COR-L47 (cell line): ENCODE measurements around the gene CDCA4.
"Not testable (repeated sequence)": the region's sequence is repeated elsewhere in the genome, so short reads cannot be mapped to it uniquely, and the experiment has no call there.

ENCODE experiments used
- DNase-seq: peaks from one replicate; lab custom pipeline; 2025; lab: John Stamatoyannopoulos, UW

CDCA4 gene

DNA sequence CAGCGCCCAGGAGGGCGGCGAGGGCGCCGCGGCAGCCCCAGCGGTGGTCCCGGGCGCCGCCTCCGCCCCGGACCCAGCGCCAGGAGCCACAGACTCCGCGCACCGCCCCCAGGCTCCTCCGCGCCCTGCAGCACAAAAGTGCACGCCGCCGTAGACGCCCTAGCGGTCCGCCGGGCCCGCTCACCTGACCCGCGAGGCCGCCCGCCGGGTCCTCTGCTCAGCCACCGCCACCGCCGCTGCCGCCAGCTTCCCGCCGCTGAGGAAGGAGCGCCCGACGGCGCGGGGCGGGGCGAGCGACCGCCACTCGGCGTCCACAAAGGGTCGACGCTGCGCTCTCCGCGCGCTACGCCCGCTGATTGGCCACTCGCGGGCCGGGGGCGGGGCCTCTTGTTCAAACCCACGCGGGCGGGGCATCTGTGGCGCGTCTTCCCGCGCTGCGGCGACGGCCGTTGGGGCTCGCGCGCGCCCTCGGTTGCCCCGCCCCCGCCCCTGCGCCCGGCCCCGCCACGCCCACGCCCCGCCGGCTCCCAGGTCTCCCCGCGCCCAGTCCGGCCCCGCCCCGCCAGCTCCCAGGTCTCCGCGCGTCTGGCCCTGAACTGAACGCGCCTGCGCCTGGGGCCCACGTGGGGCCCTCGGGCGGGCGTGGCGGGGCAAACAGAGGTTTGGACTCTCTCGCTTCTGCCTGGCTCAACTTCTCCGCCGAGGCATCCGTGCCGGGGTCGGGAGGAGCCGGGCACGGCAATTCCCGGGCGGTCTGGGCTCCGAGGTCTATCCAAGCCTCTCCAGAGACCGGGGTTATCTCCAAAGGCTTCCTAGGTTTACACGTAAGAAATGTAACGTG is at the start of gene CDCA4:
TSS of gene CDCA4 (minus strand) at position 269 of the 841 bp plus-strand sequence. CDS start 9,154 bp downstream, outside the sequence.
- DNase-seq, result peak; percentile 99

DNA sequence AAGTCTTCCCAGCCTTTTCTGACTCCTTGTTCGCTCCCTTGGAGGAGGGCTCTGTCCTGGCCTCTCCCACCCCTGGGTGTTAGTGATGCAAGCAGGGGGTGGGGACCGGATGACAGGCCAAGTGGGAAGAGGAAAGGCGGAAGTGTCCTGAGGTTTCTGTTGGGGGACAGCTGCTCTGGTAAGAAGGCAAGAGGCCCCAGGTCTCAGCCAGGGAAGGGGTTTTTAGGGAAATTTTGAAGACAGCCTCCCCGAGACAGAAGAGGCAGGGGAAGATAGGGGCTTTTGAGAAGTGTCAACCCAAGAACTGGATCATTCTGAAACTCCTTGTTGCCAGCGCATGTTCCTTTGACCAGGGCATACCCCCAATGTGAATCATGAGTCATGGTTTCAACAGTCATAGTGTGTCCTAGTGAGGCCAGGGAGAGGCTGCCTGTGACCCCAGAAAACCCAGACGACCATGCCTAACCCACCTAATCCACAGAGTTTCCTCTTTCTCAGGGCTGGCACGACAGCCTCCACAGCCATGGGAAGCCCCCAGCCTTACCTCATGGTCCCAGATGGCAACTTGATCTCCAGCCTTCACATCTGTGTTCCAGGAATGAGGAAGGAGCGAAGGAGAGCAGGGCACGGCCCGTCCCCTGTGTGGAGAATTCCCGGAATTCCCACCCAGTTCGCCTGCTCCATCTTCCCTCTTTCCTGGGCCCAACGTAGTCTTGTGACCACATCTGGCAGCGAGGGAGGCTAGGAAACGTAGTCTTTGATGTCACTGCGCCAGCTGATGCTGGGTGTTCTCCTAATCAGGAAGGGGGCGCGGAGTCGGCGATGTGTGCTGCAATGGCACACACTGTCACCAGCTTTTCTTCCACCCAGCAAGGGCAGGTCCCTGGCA is 49.2 kb upstream of the CDCA4 start:
- no peak for DNase-seq

DNA sequence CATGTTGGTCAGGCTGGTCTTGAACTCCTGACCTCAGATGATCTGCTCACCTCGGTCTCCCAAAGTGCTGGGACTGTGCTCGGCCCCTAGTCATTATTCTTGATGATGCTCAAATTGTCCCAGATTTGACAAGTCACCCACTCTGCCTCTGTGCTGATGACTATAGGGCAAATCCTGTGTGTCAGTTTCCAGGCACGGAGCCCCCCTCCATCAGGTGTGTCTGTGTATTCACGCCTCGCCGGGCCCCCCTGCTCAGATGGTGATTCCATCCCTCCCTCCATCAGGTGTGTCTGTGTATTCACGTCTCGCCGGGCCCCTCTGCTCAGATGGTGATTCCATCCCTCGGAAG is 48.6 kb upstream of the CDCA4 start:
- DNase-seq, result no peak

DNA sequence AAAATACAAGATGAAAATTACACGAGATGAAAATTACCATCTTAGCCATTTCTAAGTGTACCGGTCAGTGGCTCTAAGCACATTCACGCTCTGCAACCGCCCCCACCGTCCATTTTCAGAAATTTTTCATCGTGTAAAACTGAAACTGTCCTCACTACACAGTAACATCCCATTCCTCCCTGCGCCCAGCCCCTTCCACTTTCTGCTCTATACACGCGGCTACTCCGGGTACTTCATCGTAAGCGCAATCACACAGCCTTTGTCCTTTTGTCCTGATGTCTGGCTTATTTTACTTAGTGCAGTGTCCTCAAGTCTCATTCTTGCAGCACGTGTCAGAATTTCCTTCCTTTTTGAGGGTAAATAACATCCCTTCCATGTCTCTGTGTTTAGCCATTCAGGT is 47.9 kb upstream of the CDCA4 start:
- DNase-seq, result no peak

DNA sequence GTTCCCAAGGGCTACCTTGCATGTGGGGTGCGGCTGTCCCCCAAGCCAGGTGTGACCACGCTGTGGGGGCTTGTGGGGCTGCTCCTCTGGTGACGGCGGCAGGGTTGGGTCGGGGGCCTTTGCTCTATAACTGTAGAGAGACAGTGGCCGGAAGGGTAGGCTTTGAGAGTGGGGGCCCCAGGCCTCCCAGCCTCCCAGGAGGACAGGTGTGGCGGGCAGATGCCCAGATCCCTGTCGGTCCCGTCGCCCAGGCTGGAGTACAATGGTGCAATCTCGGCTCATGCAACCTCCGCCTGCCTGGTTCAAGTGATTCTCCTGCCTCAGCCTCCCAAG is 47.1 kb upstream of the CDCA4 start:
- no peak for DNase-seq

- DNase-seq, result no peak
These were observed 46.5 kb upstream of the CDCA4 start for GRCh38 chr14:105067140-105067968.

GRCh38 chr14:105066240-105067071 is 45.6 kb upstream of the CDCA4 start:
- DNase-seq, result no peak

DNA sequence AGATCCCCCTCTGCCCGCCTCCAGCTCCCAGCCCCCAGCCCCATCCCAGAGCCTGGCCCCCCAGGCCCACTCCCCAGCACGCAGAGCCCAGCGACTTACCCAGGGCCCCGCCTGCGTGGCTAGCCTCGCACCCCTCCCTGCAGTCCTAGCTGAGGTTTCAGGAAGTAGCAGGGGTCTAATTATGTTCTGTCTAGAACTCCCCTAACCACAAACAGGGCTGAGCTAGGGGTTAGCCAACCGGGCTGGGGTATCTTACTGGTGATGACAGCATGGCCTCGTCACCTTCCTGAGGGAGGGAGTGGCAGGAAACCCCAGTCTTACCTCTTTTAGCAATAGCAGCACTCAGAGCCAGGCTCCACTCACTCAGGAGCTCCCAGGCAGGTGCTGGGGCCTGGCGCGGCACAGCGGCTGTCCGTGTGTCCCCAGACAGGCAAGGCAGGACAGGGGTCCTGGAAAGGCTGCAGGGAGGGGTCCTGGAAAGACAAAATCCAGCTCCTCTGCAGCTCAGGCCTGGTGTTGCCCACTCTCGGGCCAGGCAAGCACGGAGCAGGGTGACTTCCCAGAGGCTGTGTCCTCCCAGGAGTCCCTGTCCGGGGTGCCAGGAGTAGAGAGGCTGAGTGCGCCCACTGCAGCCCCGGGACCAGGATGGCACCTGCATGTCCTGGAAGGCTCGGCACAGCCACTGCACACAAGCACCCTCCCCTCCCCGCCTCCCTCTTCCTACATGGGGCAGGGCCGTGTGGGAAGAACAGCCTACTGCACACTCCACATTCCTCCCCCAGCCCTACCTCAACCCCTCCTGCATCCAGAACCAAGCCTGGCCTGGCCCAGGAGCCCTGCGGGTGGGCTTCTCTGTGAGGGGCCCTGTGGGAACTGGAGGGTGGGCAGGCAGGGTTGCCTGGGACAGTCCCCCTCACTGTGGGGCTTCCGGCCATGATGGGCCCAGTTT is 44.7 kb upstream of the CDCA4 start, which contains the start of gene GPR132:
TSS of gene GPR132 (minus strand) at position 151 of the 949 bp plus-strand sequence. CDS start 10,010 bp downstream, outside the sequence.
- DNase-seq, result no peak

- no peak for DNase-seq
These were observed 43.8 kb upstream of the CDCA4 start for GRCh38 chr14:105064721-105065143.

GRCh38 chr14:105064001-105064400 is 43.1 kb upstream of the CDCA4 start:
- no peak for DNase-seq

GRCh38 chr14:105063506-105063905 is 42.6 kb upstream of the CDCA4 start:
- not testable (repeated sequence) for DNase-seq

GRCh38 chr14:105063056-105063455 is 42.2 kb upstream of the CDCA4 start:
- no peak for DNase-seq

GRCh38 chr14:105062048-105062433 is 41.2 kb upstream of the CDCA4 start:
- DNase-seq, result no peak

DNA sequence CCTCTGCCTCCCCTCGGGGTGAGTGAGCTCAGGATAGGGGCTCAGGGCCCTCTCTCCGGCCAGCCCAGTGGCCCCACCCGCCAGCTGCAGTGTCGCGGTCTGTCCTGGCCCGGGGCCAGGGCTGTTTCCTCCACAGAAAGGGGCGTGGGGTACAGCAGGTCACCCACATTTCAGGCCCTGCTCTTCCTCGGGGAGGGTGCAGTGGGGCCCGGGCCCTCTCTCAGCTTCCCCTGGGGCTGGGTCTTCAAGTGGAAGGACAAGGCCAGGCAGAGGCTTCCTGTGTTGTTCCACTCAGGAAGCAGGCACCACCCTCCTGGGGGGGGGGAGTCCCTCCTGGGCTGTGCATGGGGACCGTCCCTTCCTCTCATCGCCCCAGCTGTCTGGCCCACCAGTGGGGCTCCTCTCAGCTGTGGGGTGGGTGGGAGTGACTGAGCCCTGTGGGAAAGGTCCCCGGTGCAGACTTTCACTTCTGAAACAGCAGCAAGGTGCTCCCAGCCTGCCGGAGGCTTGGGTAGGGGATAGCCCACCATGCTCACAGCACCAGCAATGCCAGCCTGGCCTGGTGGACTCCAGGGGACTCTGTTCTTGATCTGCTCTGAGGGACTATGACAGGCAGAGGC is 40.7 kb upstream of the CDCA4 start:
- DNase-seq, result no peak

DNA sequence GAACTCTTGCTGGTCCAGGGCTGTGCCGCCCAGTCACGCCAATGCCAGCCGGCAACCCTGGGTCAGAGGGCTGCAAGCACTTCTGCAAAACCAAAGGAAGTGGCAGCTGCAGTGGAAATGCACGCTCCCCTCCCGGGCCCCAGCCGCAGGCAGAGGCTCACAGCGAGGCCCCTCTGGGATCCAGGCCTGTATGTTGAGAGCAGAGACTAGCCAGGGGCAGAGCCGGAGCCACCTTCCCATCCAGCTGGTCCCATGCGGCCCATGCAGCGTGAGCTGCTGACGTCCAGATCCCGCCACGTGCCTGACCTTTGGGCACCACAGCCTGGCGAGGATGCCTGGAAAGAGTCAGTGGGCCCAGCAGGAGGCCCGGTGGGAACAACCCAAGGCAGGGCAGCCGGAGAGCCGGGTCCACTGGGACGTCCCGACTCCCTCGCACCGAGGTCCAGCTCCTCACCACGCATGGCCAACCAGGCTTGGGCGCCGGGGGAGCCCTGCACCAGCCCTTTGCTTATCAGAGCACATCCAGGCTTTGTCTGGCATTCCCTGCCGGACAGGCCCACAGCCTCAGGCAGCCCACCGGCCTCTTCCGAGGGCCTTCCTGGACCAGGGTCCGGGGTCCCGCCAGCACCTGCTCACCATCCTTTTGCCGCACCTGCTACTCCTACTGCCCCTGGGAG is 40.0 kb upstream of the CDCA4 start:
- no peak for DNase-seq

DNA sequence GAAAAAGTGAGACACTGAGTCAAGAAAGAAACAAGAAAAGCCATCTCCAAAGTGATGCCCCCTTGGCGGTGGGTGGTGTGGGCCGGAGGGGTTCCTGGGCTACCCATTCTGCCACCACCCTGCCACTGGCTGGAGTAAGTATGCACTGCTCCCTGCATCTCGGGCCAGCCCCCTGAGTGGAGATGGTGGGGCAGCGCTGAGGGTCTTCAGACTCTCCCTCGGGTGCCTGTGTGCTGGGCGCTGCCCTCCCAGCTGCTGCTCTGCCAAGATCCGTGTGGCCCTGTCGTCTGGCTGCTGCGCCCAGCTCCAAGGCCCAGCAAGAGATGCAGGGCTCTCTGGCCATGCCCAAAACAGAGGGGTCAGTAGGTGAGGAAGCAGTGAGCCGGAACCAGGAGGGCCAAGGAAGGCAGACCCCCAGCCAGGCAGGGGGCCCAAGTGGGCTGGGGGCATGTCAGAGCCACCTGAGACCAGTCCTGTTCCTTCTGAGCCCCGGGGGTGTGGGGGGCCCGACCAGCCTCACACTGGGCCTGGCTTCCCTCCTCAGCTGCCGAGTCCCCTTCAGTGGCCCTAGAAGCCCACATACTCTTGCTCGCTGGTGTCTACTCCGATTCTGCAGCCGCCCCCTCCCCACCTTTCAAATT is 39.2 kb upstream of the CDCA4 start:
- DNase-seq, result no peak

DNA sequence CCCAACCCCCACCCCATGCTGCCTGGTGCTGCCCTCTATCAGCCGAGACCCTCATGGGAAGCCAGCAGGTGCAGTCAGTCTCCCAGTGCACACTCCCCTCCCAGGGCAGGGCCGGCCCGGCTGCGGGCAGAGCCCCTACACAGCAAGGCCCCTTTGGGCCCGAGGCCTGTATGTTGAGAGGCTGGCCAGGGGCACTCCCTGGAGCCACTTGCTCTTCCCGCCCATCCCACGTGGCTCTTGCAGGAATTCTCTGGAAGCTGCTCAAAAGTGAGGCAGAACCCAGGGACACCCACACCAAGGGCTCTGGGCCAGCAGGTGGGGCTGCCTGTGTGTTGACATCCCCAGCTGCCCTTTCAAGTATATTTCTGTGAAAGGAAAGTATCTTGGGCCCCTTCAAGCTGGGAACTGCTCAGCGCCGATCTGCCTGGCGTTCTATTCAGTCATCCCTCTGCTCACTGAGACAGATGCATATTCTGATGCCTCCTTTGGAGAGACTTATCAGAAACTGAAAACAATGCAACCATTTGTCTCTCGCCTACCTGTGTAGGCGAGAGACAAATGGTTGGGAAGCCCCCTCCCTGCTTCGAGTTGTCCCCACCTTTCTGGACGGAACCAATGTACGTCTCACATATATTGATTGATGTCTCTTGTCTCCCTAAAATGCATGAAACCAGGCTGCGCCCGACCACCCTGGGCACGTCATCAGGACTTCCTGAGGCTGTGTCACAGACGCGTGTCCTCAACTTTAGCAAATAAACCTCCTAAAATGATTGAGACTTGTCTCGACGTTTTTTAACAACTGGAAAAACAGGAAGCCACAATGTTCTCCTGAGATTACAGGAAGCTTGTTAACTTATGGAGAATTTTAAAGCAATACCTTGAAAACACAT is 38.4 kb upstream of the CDCA4 start:
- DNase-seq, result no peak
